HCT116 (cell line): ENCODE data around the gene SYT9. TPM values are rescaled to one million over a fixed set of nuclear protein-coding genes. Genes with fewer than 3 reads are reported as not detected.

Experiments used
- ATAC-seq: fragments of 200-7000 bp; cut with Tn5 transposase; 2 replicates; pipeline ENCODE4 v1.9.1; 2020; ENCODE audit warnings: mild to moderate bottlenecking, moderate library complexity
- BruUV-seq: library from RNA; stranded (reverse); fragments of 400-500 nt; replicated peaks from 2 replicates; lab custom pipeline; 2021; lab: Mats Ljungman, UMichigan
- CTCF ChIA-PET: fragments of 300-600 bp; sonication (Branson Sonifier 250); formaldehyde crosslinking; loops from one replicate; lab custom pipeline; 2021; ENCODE audit warnings: antibody characterized with exemption; lab: Charles Lee
- POLR2A ChIA-PET: fragments of 300-600, 350-600 bp; sonication (Branson Sonifier 250); formaldehyde crosslinking; loops from one replicate; lab custom pipeline; 2021; ENCODE audit warnings: antibody characterized with exemption; lab: Charles Lee
- RAD21 ChIA-PET, 2 experiments: fragments of 300-600 bp; sonication (Branson Sonifier 250); formaldehyde crosslinking; loops; one replicate each; lab custom pipeline; 2023; ENCODE audit warnings: low total read pairs in 2 of 2; ENCODE audit not compliant: uncharacterized antibody in 2 of 2, unreplicated experiment in 2 of 2, low non-redundant PET in 1 of 2; lab: Charles Lee
- DNase-seq: peaks from one replicate; pipeline ENCODE4 v3.0.0-alpha.2; 2010; ENCODE audit warnings: low read depth, low spot score
- H2AFZ ChIP-seq: fragments of 200-600 bp; shearing (Covaris generic), sonication (generic); 2 replicates; pipeline ENCODE4 v1.6.1; 2017; ENCODE audit warnings: low read depth, mixed run types, mixed read lengths, antibody characterized with exemption, low read length; ENCODE audit not compliant: poor library complexity, severe bottlenecking
- H3K27ac ChIP-seq: 2 replicates; pipeline ENCODE4 v1.5.1; 2012; ENCODE audit warnings: low read depth, low read length
- H3K27me3 ChIP-seq: fragments of 200-600 bp; sonication (generic); 2 replicates; pipeline ENCODE4 v1.6.1; 2016; ENCODE audit warnings: mixed run types, low read length, mixed read lengths; ENCODE audit not compliant: insufficient read depth
- H3K36me3 ChIP-seq, 2 experiments: fragments of 200-500 bp in 1 of 2; fragments of 200-600 bp in 1 of 2; sonication (Bioruptor generic) in 1 of 2; sonication (generic) in 1 of 2; 2 replicates each; pipeline versions ENCODE4 v1.5.1 to v1.6.1; 2014 to 2016; ENCODE audit warnings: low read length in 2 of 2, inconsistent platforms in 1 of 2, mixed read lengths in 1 of 2, mixed run types in 1 of 2; ENCODE audit not compliant: insufficient read depth in 2 of 2, control insufficient read depth in 1 of 2
- H3K4me1 ChIP-seq, 2 experiments: fragments of 200-600 bp in 1 of 2; sonication (generic) in 1 of 2; 2 replicates each; pipeline versions ENCODE4 v1.5.1 to v1.6.1; 2012 to 2017; ENCODE audit warnings: low read length in 2 of 2, inconsistent platforms in 1 of 2, mild to moderate bottlenecking in 1 of 2, mixed read lengths in 1 of 2, mixed run types in 1 of 2, moderate library complexity in 1 of 2; ENCODE audit not compliant: insufficient read depth in 2 of 2, control insufficient read depth in 1 of 2
- H3K4me2 ChIP-seq: fragments of 200-600 bp; sonication (generic); 2 replicates; pipeline ENCODE4 v1.6.1; 2017; ENCODE audit warnings: mixed run types, low read length, mixed read lengths
- H3K4me3 ChIP-seq, 2 experiments: fragments of 200-600 bp in 1 of 2; sonication (generic) in 1 of 2; replicated peaks in 1 of 2; 2 replicates each; pipeline ENCODE4 v1.5.1; 2011 to 2016; ENCODE audit warnings: low read length in 2 of 2, control low read depth in 1 of 2, low read depth in 1 of 2, mild to moderate bottlenecking in 1 of 2, mixed read lengths in 1 of 2, mixed run types in 1 of 2
- H3K79me2 ChIP-seq: fragments of 200-600 bp; sonication (generic); 2 replicates; pipeline ENCODE4 v1.6.1; 2017; ENCODE audit warnings: mild to moderate bottlenecking, mixed run types, low read length, moderate library complexity, mixed read lengths; ENCODE audit not compliant: insufficient read depth
- H3K9ac ChIP-seq: fragments of 200-600 bp; sonication (generic); 2 replicates; pipeline ENCODE4 v1.6.1; 2016; ENCODE audit warnings: low read length, mixed read lengths
- H3K9me2 ChIP-seq: fragments of 200-600 bp; sonication (generic), shearing (Covaris generic); 2 replicates; pipeline ENCODE4 v1.6.1; 2017; ENCODE audit warnings: mixed run types, mild to moderate bottlenecking, moderate library complexity; ENCODE audit not compliant: insufficient read depth
- H3K9me3 ChIP-seq, 2 experiments: fragments of 200-500 bp in 1 of 2; fragments of 200-600 bp in 1 of 2; sonication (Bioruptor generic) in 1 of 2; sonication (generic) in 1 of 2; 2 replicates each; pipeline ENCODE4 v1.6.1; 2014 to 2017; ENCODE audit warnings: low read length in 2 of 2, mixed read lengths in 2 of 2, inconsistent platforms in 1 of 2, low read depth in 1 of 2, mild to moderate bottlenecking in 1 of 2, mixed run types in 1 of 2, moderate library complexity in 1 of 2; ENCODE audit not compliant: control insufficient read depth in 1 of 2, insufficient read depth in 1 of 2
- H4K20me1 ChIP-seq: fragments of 200-600 bp; sonication (generic), shearing (Covaris generic); 2 replicates; pipeline ENCODE4 v1.6.1; 2017; ENCODE audit warnings: mixed run types, mild to moderate bottlenecking, moderate library complexity; ENCODE audit not compliant: insufficient read depth
- CBX3 ChIP-seq: IDR thresholded peaks from 2 replicates; pipeline ENCODE4 v1.6.1; 2012; ENCODE audit warnings: low read depth
- EZH2 ChIP-seq: fragments of 200-600 bp; sonication (generic); IDR thresholded peaks from 2 replicates; pipeline ENCODE4 v1.6.1; 2017; ENCODE audit warnings: antibody characterized with exemption, mixed run types
- FOSL1 ChIP-seq: IDR thresholded peaks from 2 replicates; pipeline ENCODE4 v1.6.1; 2012; ENCODE audit warnings: low read depth
- POLR2AphosphoS5 ChIP-seq: IDR thresholded peaks from 2 replicates; pipeline ENCODE4 v1.6.1; 2011; ENCODE audit warnings: mild to moderate bottlenecking, low read depth, low read length, moderate library complexity
- RAD21 ChIP-seq: IDR thresholded peaks from 2 replicates; pipeline ENCODE4 v1.6.1; 2012; ENCODE audit warnings: low read depth, mild to moderate bottlenecking
- SIN3A ChIP-seq: IDR thresholded peaks from 2 replicates; pipeline ENCODE4 v1.6.1; 2012; ENCODE audit warnings: low read depth
- SP1 ChIP-seq: IDR thresholded peaks from 2 replicates; pipeline ENCODE4 v1.6.1; 2012; ENCODE audit warnings: low read depth
- SRF ChIP-seq: IDR thresholded peaks from 2 replicates; pipeline ENCODE4 v1.6.1; 2012; ENCODE audit warnings: low read depth
- ZFX ChIP-seq: fragments of 450-650 bp; IDR thresholded peaks from 2 replicates; pipeline ENCODE4 v1.6.1; 2017
- intact Hi-C: fragments of 100-400 bp; cut with micrococcal nuclease; formaldehyde crosslinking; loops from 2 replicates; pipeline ENCODE4 v1.10.0; 2022
- total RNA-seq: library from RNA; stranded (reverse); gene quantifications from one replicate; pipeline ENCODE4 v1.2.1, GENCODE V29; 2021; ENCODE audit not compliant: unreplicated experiment
- TF ChIP-seq, protein P1 (sequence below): IDR thresholded peaks from 2 replicates; pipeline ENCODE4 v1.6.1; 2012; ENCODE audit warnings: low read depth
- TF ChIP-seq, protein P2 (sequence below): IDR thresholded peaks from 2 replicates; pipeline ENCODE4 v1.6.1; 2012
- TF ChIP-seq, protein P3 (sequence below): IDR thresholded peaks from 2 replicates; pipeline ENCODE4 v1.6.1; 2011; ENCODE audit warnings: mild to moderate bottlenecking, low read length, moderate library complexity; ENCODE audit not compliant: insufficient replicate concordance; ENCODE audit errors: extremely low read depth

Gene SYT9
- total RNA-seq, 1 experiment from 2014 or later: not detected

DNA sequence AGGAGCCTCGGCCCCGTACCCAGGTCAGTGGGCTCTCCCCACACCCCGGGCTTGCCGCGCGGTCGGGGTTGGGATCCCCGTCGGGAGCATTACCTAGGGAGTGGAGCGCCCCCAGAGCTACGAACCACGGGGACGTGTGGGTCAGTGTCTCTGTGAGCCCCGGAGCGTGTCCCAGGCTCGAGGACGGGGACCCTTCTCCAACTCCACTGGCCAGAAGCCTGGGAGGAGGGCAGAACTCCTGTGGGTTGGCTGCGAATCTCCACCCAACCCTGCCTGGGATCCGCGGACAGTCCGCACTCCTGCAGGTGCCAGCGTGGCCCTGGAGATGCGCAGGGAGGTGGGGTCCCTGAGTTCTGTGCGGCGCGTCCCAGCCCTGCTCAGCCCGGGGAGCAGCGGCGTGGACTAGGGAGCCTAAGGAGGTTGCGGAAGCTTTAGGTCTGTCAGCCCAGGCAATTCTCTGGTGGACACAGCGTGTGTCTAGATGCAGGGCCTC is 262.4 kb downstream of the SYT9 start:
- Histone ChIP-seq H3K27ac (peak overlapping the region; percentile 63; the same call in 1 of the 2 replicates), H3K9me3 (no peaks in the 10 kb centered on the region)
- no TSS peak for BruUV-seq

DNA sequence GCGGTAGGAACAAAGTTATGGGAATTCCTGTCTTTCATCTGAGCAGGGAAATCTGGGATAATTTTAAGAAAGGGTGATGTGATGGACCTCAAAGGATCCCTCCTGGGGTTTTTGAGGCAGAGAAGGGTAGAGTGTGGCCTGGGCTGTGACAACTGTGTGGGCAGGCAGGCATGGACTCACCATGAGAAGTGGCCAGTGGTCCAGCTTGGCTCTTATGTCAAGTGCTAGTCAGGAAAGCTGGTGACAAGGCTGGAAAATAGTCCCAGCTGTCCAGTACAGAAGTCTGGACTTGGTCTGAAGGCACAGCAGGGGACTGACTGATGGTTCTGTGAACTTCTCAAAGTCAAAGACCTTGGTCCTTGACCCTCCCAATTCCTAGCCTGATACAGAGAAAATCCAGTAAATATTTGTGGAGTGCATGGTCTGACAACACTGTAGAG is 263.8 kb downstream of the SYT9 start:
- Histone ChIP-seq H3K4me1 (peaks cover 8 to 19% of the 10 kb centered on the region in 2 experiments; a peak in 3 of 4 replicates), H3K36me3 (no peaks in the 10 kb centered on the region), H3K9me2 (no peaks in the 10 kb centered on the region), H3K9me3 (no peaks in the 10 kb centered on the region), H3K27me3 (no peaks in the 10 kb centered on the region; the same call in 1 of the 2 replicates), H3K9ac (no peak overlapping the region), H3K79me2 (no peaks in the 10 kb centered on the region), H3K27ac (no peak overlapping the region), H3K4me3 (no peak overlapping the region), H3K4me2 (no peak overlapping the region), H2AFZ (no peak overlapping the region), H4K20me1 (no peaks in the 10 kb centered on the region)
- ChIA-PET CTCF (no interaction called here), RAD21 (no interaction called here), POLR2A (no interaction called here)
- TF ChIP-seq POLR2AphosphoS5 (no peak), ZFX (no peak), CBX3 (no peak), SP1 (no peak), FOSL1 (no peak), SIN3A (no peak)
- TF ChIP-seq, protein P1, sequence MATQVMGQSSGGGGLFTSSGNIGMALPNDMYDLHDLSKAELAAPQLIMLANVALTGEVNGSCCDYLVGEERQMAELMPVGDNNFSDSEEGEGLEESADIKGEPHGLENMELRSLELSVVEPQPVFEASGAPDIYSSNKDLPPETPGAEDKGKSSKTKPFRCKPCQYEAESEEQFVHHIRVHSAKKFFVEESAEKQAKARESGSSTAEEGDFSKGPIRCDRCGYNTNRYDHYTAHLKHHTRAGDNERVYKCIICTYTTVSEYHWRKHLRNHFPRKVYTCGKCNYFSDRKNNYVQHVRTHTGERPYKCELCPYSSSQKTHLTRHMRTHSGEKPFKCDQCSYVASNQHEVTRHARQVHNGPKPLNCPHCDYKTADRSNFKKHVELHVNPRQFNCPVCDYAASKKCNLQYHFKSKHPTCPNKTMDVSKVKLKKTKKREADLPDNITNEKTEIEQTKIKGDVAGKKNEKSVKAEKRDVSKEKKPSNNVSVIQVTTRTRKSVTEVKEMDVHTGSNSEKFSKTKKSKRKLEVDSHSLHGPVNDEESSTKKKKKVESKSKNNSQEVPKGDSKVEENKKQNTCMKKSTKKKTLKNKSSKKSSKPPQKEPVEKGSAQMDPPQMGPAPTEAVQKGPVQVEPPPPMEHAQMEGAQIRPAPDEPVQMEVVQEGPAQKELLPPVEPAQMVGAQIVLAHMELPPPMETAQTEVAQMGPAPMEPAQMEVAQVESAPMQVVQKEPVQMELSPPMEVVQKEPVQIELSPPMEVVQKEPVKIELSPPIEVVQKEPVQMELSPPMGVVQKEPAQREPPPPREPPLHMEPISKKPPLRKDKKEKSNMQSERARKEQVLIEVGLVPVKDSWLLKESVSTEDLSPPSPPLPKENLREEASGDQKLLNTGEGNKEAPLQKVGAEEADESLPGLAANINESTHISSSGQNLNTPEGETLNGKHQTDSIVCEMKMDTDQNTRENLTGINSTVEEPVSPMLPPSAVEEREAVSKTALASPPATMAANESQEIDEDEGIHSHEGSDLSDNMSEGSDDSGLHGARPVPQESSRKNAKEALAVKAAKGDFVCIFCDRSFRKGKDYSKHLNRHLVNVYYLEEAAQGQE: no peak
- TF ChIP-seq, protein P2, sequence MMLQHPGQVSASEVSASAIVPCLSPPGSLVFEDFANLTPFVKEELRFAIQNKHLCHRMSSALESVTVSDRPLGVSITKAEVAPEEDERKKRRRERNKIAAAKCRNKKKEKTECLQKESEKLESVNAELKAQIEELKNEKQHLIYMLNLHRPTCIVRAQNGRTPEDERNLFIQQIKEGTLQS: no peak
- DNase-seq (no peak), ATAC-seq (no peak)
- intact Hi-C loops: no loop called here
- no TSS peak for BruUV-seq

More for the DNA sequence above, 262.4 kb downstream of the SYT9 start:
- TF ChIP-seq FOSL1 (no peak), SRF (no peak), RAD21 (no peak), EZH2 (no peak)
- TF ChIP-seq, protein P3, sequence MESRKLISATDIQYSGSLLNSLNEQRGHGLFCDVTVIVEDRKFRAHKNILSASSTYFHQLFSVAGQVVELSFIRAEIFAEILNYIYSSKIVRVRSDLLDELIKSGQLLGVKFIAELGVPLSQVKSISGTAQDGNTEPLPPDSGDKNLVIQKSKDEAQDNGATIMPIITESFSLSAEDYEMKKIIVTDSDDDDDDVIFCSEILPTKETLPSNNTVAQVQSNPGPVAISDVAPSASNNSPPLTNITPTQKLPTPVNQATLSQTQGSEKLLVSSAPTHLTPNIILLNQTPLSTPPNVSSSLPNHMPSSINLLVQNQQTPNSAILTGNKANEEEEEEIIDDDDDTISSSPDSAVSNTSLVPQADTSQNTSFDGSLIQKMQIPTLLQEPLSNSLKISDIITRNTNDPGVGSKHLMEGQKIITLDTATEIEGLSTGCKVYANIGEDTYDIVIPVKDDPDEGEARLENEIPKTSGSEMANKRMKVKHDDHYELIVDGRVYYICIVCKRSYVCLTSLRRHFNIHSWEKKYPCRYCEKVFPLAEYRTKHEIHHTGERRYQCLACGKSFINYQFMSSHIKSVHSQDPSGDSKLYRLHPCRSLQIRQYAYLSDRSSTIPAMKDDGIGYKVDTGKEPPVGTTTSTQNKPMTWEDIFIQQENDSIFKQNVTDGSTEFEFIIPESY: no peak
- TF ChIP-seq, all 23 proteins: peak for 0
- CTCF ChIA-PET: interaction anchor here (2.5 kb wide), 1 partner anchor 143 kb away, joined by 14 read pairs; no protein-coding TSS in a partner anchor
- Histone ChIP-seq H3K9me2 (no peaks in the 10 kb centered on the region), H3K79me2 (no peaks in the 10 kb centered on the region), H3K9ac (peak overlapping the region; percentile 50), H3K4me2 (peak overlapping the region; percentile 93), H2AFZ (peak overlapping the region; percentile 74), H3K4me3 (peak overlapping the region; percentile 54 to 74), H3K4me1 (peaks cover 8 to 19% of the 10 kb centered on the region in 2 experiments; a peak in 3 of 4 replicates), H4K20me1 (no peaks in the 10 kb centered on the region), H3K36me3 (no peaks in the 10 kb centered on the region), H3K27me3 (no peaks in the 10 kb centered on the region; the same call in 1 of the 2 replicates)
- no peak for DNase-seq
- peak; percentile 33 for ATAC-seq
- RAD21 ChIA-PET: interaction anchor here in 1 of 2 experiments (1.2 kb wide), 1 partner anchor 143 kb away, joined by 4 read pairs; no protein-coding TSS in a partner anchor
- intact Hi-C loops: loop anchor here (5.0 kb wide), 1 partner anchor 153 kb away; no protein-coding TSS in a partner anchor
- POLR2A ChIA-PET: no interaction called here
